T follicular helper cell (primary cell): Measurements from ENCODE around the gene ZNF385D.
"Not testable (repeated sequence)": the region's sequence is repeated elsewhere in the genome, so short reads cannot be mapped to it uniquely, and the experiment has no call there.

Source experiments
- DNase-seq: peaks from one replicate; pipeline ENCODE4 v3.0.0-alpha.2; 2020; ENCODE audit warnings: low read depth

The ZNF385D gene

GRCh38 chr3:21515417-21515816, 235.6 kb downstream of the ZNF385D start:
- no peak for DNase-seq

- DNase-seq, result no peak
These were observed 241.1 kb downstream of the ZNF385D start for GRCh38 chr3:21509731-21510470.

- DNase-seq, result no peak
These were observed 242.8 kb downstream of the ZNF385D start for GRCh38 chr3:21508246-21508645.

- no peak for DNase-seq
These were observed 245.1 kb downstream of the ZNF385D start for GRCh38 chr3:21505711-21506460.

- no peak for DNase-seq
These were observed 248.4 kb downstream of the ZNF385D start for GRCh38 chr3:21502656-21503055.

- no peak for DNase-seq
These were observed 250.2 kb downstream of the ZNF385D start for GRCh38 chr3:21500834-21501233.

GRCh38 chr3:21490671-21491070, 260.3 kb downstream of the ZNF385D start:
- DNase-seq, result not testable (repeated sequence)

- DNase-seq, result no peak
These were observed 263.5 kb downstream of the ZNF385D start for GRCh38 chr3:21487520-21487919.

- DNase-seq, result not testable (repeated sequence)
These were observed 264.7 kb downstream of the ZNF385D start for GRCh38 chr3:21486024-21486935.

- DNase-seq, result no peak
These were observed 266.2 kb downstream of the ZNF385D start for GRCh38 chr3:21484828-21485144.

GRCh38 chr3:21484057-21484827, 266.8 kb downstream of the ZNF385D start:
- no peak for DNase-seq

- no peak for DNase-seq
These were observed 269.0 kb downstream of the ZNF385D start for GRCh38 chr3:21481991-21482390.

- DNase-seq, result no peak
These were observed 273.3 kb downstream of the ZNF385D start for GRCh38 chr3:21477541-21478288.

- no peak for DNase-seq
These were observed 284.5 kb downstream of the ZNF385D start for GRCh38 chr3:21466476-21466875.

GRCh38 chr3:21464746-21465145, 286.3 kb downstream of the ZNF385D start:
- DNase-seq, result no peak

- no peak for DNase-seq
These were observed 287.7 kb downstream of the ZNF385D start for GRCh38 chr3:21463319-21463718.

GRCh38 chr3:21462141-21462540, 288.9 kb downstream of the ZNF385D start:
- DNase-seq, result no peak

GRCh38 chr3:21457084-21457483, 293.9 kb downstream of the ZNF385D start:
- DNase-seq, result no peak

GRCh38 chr3:21449738-21450137, 301.3 kb downstream of the ZNF385D start:
- no peak for DNase-seq

- DNase-seq, result no peak
These were observed 303.4 kb downstream of the ZNF385D start for GRCh38 chr3:21447476-21448151.
